HUDEP-2 (cell line): Measurements from ENCODE around the gene CCDC30.
A peak's percentile ranks its signal among the peaks of the same experiment; 100 is the strongest.
"Not testable (repeated sequence)": the region's sequence is repeated elsewhere in the genome, so short reads cannot be mapped to it uniquely, and the experiment has no call there.

Source experiments
- DNase-seq, 76 experiments: peaks; one replicate each; lab custom pipeline; 2025; ENCODE audit not compliant: unreplicated experiment in 76 of 76; lab: John Stamatoyannopoulos, UW

Gene CCDC30

GRCh38 chr1:42518908-42519307 lies 55.8 kb downstream of the CCDC30 start:
- DNase-seq = no peak

- no peak for DNase-seq
Observed at GRCh38 chr1:42523171-42523570, 60.1 kb downstream of the CCDC30 start.

- no peak for DNase-seq
Observed at GRCh38 chr1:42524330-42524729, 61.2 kb downstream of the CCDC30 start.

- DNase-seq = peak in 1 of 76 experiments; percentile 12
Observed at GRCh38 chr1:42529724-42530181, 66.7 kb downstream of the CCDC30 start.

- no peak for DNase-seq
Observed at GRCh38 chr1:42531043-42531442, 68.0 kb downstream of the CCDC30 start.

- no peak for DNase-seq
Observed at GRCh38 chr1:42533101-42533863, 70.2 kb downstream of the CCDC30 start.

GRCh38 chr1:42541104-42541503 lies 78.0 kb downstream of the CCDC30 start:
- no peak for DNase-seq

- DNase-seq = no peak
Observed at GRCh38 chr1:42551180-42551579, 88.1 kb downstream of the CCDC30 start.

GRCh38 chr1:42551590-42551989 lies 88.5 kb downstream of the CCDC30 start:
- no peak for DNase-seq

- DNase-seq = no peak
Observed at GRCh38 chr1:42552636-42553035, 89.5 kb downstream of the CCDC30 start.

- no peak for DNase-seq
Observed at GRCh38 chr1:42557230-42557851, 94.3 kb downstream of the CCDC30 start.

- DNase-seq = no peak
Observed at GRCh38 chr1:42567038-42567437, 104.0 kb downstream of the CCDC30 start.

GRCh38 chr1:42576935-42577334 lies 113.8 kb downstream of the CCDC30 start:
- DNase-seq = no peak

- no peak for DNase-seq
Observed at GRCh38 chr1:42586016-42586415, 122.9 kb downstream of the CCDC30 start.

- DNase-seq = no peak
Observed at GRCh38 chr1:42587753-42588152, 124.7 kb downstream of the CCDC30 start.

GRCh38 chr1:42592811-42593210 lies 129.7 kb downstream of the CCDC30 start:
- no peak for DNase-seq

GRCh38 chr1:42593486-42594100 lies 130.5 kb downstream of the CCDC30 start:
- DNase-seq = no peak

GRCh38 chr1:42601472-42601871 lies 138.4 kb downstream of the CCDC30 start:
- DNase-seq = no peak

GRCh38 chr1:42613803-42614131 lies 150.7 kb downstream of the CCDC30 start:
- DNase-seq = no peak

- no peak for DNase-seq
Observed at GRCh38 chr1:42618866-42619265, 155.8 kb downstream of the CCDC30 start.

- no peak for DNase-seq
Observed at GRCh38 chr1:42620307-42620706, 157.2 kb downstream of the CCDC30 start.

GRCh38 chr1:42621180-42621579 lies 158.1 kb downstream of the CCDC30 start:
- not testable (repeated sequence) for DNase-seq
